ENCODE measurements around the gene KRTAP9-1. TPM values are rescaled to one million over a fixed set of nuclear protein-coding genes. Genes with fewer than 3 reads are reported as not detected.

The KRTAP9-1 gene
- total and polyA plus RNA-seq, 9 of the 15 experiments (the other 6 are each of a cell fraction or from before 2014, with no cell fraction given): not detected

DNA sequence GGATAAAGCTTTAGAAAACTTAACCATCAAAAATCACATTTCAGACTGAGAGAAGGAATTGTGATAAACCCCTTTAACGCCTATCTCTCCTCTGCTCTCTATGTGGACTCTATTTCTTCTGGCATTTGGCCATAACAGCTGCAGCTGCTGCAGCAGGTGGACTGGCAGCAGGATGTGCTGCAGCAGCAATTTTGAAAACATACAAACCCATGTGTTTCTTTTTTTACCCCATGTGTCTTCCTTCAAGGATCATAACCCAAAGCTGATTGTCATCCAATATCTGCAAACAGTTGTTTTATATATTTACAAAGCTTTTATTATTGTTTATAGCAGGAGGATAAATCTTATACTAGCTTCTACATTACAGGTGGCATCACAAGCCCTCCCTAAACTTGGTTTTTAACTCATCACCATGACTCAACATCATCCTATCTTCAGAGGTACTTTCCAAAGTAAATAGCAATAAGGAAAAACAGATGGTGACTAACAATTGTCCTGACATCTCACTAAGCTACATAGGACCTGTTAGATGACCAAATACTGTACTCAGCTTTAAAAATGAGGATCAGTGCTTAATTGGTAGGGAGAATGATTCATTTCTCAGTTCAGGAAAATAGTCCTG, 22.3 kb downstream of the KRTAP9-1 start:
- no peak for FAIRE-seq
- 0% methylated on average over 1 of the region's 1 CpG for WGBS (ENCODE audit: insufficient coverage, low coverage, missing lambda C conversion rate)
- no peak overlapping the region for H2AFZ ChIP-seq (ENCODE audit: low read depth, low read length)

DNA sequence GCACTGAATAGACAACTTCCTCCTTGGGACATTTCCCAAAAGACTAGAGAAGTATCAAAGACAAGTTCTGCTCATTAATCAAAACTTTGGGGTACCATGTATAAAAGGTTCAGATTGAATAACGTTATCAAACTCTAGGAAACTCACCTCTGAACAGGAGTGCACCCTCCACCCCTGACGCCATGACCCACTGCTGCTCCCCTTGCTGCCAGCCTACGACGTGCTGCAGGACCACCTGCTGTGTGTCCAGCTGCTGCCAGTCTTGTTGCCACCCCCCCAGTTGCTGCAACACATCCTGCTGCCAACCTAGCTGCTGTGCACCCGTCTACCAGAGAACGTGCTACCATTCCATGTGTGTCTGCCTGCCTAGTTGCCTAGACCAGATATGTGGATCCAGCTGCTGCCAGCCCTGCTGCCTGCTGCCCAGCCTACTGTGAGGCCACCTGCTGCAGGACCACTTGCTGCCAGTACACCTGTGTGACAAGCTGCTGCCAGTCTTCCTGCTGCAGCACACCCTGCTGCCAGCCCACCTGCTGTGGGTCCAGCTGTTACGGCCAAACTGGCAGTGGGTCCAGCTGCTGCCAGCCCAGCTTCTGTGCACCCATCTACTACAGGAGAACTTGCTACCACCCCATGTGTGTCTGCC, 23.0 kb downstream of the KRTAP9-1 start:
- in situ Hi-C loops (cut with MboI) (no loop called here), intact Hi-C loops (cut with micrococcal nuclease) (no loop called here)
- CTCF ChIA-PET (ENCODE audit: low intra/inter-chr PET ratio): no interaction called here
- DNase-seq (ENCODE audit: extremely low read depth in 1 of 4, low spot score in 3 of 4) (no peak), ATAC-seq (no peak), FAIRE-seq (no peak)
- 1% methylated on average over 7 of the region's 7 CpGs for WGBS (ENCODE audit: insufficient coverage, low coverage, missing lambda C conversion rate)
- no TSS peak for BruUV-seq (replicated peaks)
- H3K9me1 ChIP-seq (ENCODE audit: control insufficient read depth, insufficient read depth, low read length): no peaks in the 10 kb centered on the region
- no peaks in the 10 kb centered on the region for H3K9me3 ChIP-seq (replicated peaks; ENCODE audit: control insufficient read depth, insufficient read depth, low read depth, low read length)
- no peak overlapping the region for H3K4me3 ChIP-seq
- H3K9ac ChIP-seq (ENCODE audit: insufficient read depth in 1 of 2, low read depth in 2 of 2, low read length in 2 of 2): no peak overlapping the region
- TF ChIP-seq KDM2B (CRISPR knock-in tag; IDR thresholded peaks at IDR 0.05): no peak
- no peak for TF ChIP-seq ZNF146 (CRISPR knock-in tag; IDR thresholded peaks at IDR 0.05; ENCODE audit: unreplicated experiment)
- H2AFZ ChIP-seq (ENCODE audit: low read depth, low read length): no peak overlapping the region
- no peaks in the 10 kb centered on the region for H4K20me1 ChIP-seq (replicated peaks; ENCODE audit: control insufficient read depth, insufficient read depth, low read length)
- no peaks in the 10 kb centered on the region for H3K79me2 ChIP-seq (ENCODE audit: control insufficient read depth, insufficient read depth, low read length)
- POLR2A ChIA-PET: no interaction called here
- H3K4me1 ChIP-seq (replicated peaks in 1 of 2; ENCODE audit: control insufficient read depth in 2 of 2, insufficient read depth in 2 of 2, low read length in 2 of 2): no peaks in the 10 kb centered on the region; a peak in 1 of 5 replicates
- H3K27ac ChIP-seq (ENCODE audit: extremely low read depth, low read depth, low read length): no peak overlapping the region
- H3K36me3 ChIP-seq (ENCODE audit: control insufficient read depth, insufficient read depth, low read length): no peaks in the 10 kb centered on the region
- no peak overlapping the region for H3K4me2 ChIP-seq (ENCODE audit: insufficient read depth, low read length)
- H3K27me3 ChIP-seq (ENCODE audit: control insufficient read depth in 2 of 2, insufficient read depth in 2 of 2, low read length in 2 of 2): peaks cover 0 to 15% of the 10 kb centered on the region in 2 experiments; a peak in 2 of 5 replicates

More for the DNA sequence above, 22.3 kb downstream of the KRTAP9-1 start:
- Histone ChIP-seq H3K4me2 (ENCODE audit: insufficient read depth, low read length) (no peak overlapping the region), H3K9me3 (replicated peaks; ENCODE audit: control insufficient read depth, insufficient read depth, low read depth, low read length) (no peaks in the 10 kb centered on the region), H3K79me2 (ENCODE audit: control insufficient read depth, insufficient read depth, low read length) (no peaks in the 10 kb centered on the region), H3K27me3 (ENCODE audit: control insufficient read depth in 2 of 2, insufficient read depth in 2 of 2, low read length in 2 of 2) (peaks cover 0 to 15% of the 10 kb centered on the region in 2 experiments; a peak in 2 of 5 replicates), H4K20me1 (replicated peaks; ENCODE audit: control insufficient read depth, insufficient read depth, low read length) (no peaks in the 10 kb centered on the region), H3K9me1 (ENCODE audit: control insufficient read depth, insufficient read depth, low read length) (no peaks in the 10 kb centered on the region), H3K9ac (ENCODE audit: insufficient read depth in 1 of 2, low read depth in 2 of 2, low read length in 2 of 2) (no peak overlapping the region), H3K27ac (ENCODE audit: extremely low read depth, low read depth, low read length) (no peak overlapping the region), H3K36me3 (ENCODE audit: control insufficient read depth, insufficient read depth, low read length) (no peaks in the 10 kb centered on the region), H3K4me3 (no peak overlapping the region), H3K4me1 (replicated peaks in 1 of 2; ENCODE audit: control insufficient read depth in 2 of 2, insufficient read depth in 2 of 2, low read length in 2 of 2) (no peaks in the 10 kb centered on the region; a peak in 1 of 5 replicates)
- DNase-seq (ENCODE audit: extremely low read depth in 1 of 4, low spot score in 3 of 4) (no peak), ATAC-seq (no peak)
- intact Hi-C loops (cut with micrococcal nuclease) (no loop called here), in situ Hi-C loops (cut with MboI) (no loop called here)
- no TSS peak for BruUV-seq (replicated peaks)
- POLR2A ChIA-PET: no interaction called here
- TF ChIP-seq CCAR2 (IDR thresholded peaks at IDR 0.05; ENCODE audit: low read depth, low read length) (no peak), EP300 (IDR thresholded peaks at IDR 0.05; ENCODE audit: low read length) (no peak)
- CTCF ChIA-PET (ENCODE audit: low intra/inter-chr PET ratio): no interaction called here
